ENCODE measurements around the gene ZNF385B. TPM values are rescaled to one million over a fixed set of nuclear protein-coding genes. Genes with fewer than 3 reads are reported as not detected.

ZNF385B gene
- total and polyA plus RNA-seq, 9 of the 15 experiments (the other 6 are each of a cell fraction or from before 2014, with no cell fraction given), result 0.50 TPM; not detected in 8

DNA sequence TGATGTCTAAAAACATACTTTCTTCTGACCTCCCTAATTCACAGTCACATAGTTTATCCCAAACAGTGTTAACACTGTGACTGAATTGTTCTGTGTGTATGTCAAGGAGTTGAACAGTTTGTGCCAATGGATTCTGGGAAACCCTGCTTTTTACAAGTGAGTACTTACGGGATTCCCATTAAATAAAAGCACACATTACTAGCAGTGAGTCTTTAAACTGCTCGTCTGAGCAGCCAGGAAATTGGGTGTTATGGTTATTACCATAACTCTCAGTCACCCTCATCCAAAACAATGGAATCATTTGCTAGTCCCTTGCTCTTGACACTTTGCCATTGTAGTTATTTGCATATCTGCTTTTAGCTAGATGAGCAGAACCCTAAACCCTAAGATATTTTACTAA is 209.1 kb downstream of the ZNF385B start:
- in situ Hi-C loops (cut with MboI), result no loop called here
- intact Hi-C loops (cut with micrococcal nuclease), result no loop called here
- 0% methylated on average over 2 of the region's 2 CpGs for WGBS (ENCODE audit: insufficient coverage, low coverage, missing lambda C conversion rate)
- Histone ChIP-seq H3K9me3 (replicated peaks; ENCODE audit: control insufficient read depth, insufficient read depth, low read depth, low read length) (no peaks in the 10 kb centered on the region), H3K4me3 (no peak overlapping the region), H3K27ac (ENCODE audit: extremely low read depth, low read depth, low read length) (no peak overlapping the region), H4K20me1 (replicated peaks; ENCODE audit: control insufficient read depth, insufficient read depth, low read length) (no peaks in the 10 kb centered on the region), H3K4me2 (ENCODE audit: insufficient read depth, low read length) (no peak overlapping the region), H3K36me3 (ENCODE audit: control insufficient read depth, insufficient read depth, low read length) (no peaks in the 10 kb centered on the region), H2AFZ (ENCODE audit: low read depth, low read length) (no peak overlapping the region), H3K9ac (ENCODE audit: insufficient read depth in 1 of 2, low read depth in 2 of 2, low read length in 2 of 2) (no peak overlapping the region), H3K27me3 (ENCODE audit: control insufficient read depth in 2 of 2, insufficient read depth in 2 of 2, low read length in 2 of 2) (no peaks in the 10 kb centered on the region), H3K79me2 (ENCODE audit: control insufficient read depth, insufficient read depth, low read length) (no peaks in the 10 kb centered on the region), H3K9me1 (ENCODE audit: control insufficient read depth, insufficient read depth, low read length) (no peaks in the 10 kb centered on the region), H3K4me1 (replicated peaks in 1 of 2; ENCODE audit: control insufficient read depth in 2 of 2, insufficient read depth in 2 of 2, low read length in 2 of 2) (no peaks in the 10 kb centered on the region)
- ATAC-seq (no peak), DNase-seq (ENCODE audit: extremely low read depth in 1 of 4, low spot score in 3 of 4) (no peak), FAIRE-seq (no peak)
- BruUV-seq (replicated peaks), result no TSS peak
- ChIA-PET CTCF (ENCODE audit: low intra/inter-chr PET ratio) (no interaction called here), POLR2A (no interaction called here)
- no peak for TF ChIP-seq CREB1 (IDR thresholded peaks at IDR 0.05)
- TF ChIP-seq CREB1 (CRISPR knock-in tag; IDR thresholded peaks at IDR 0.05), result no peak
- TF ChIP-seq, protein P1, sequence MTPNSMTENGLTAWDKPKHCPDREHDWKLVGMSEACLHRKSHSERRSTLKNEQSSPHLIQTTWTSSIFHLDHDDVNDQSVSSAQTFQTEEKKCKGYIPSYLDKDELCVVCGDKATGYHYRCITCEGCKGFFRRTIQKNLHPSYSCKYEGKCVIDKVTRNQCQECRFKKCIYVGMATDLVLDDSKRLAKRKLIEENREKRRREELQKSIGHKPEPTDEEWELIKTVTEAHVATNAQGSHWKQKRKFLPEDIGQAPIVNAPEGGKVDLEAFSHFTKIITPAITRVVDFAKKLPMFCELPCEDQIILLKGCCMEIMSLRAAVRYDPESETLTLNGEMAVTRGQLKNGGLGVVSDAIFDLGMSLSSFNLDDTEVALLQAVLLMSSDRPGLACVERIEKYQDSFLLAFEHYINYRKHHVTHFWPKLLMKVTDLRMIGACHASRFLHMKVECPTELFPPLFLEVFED (CRISPR knock-in tag; conservative IDR thresholded peaks at IDR 0.05), result no peak
- no peak for TF ChIP-seq CXXC5 (CRISPR knock-in tag; IDR thresholded peaks at IDR 0.05)
- TF ChIP-seq KDM4B (IDR thresholded peaks at IDR 0.05; ENCODE audit: borderline replicate concordance in 2 of 2, low read depth in 1 of 2), result no peak
- TF ChIP-seq, protein P2, sequence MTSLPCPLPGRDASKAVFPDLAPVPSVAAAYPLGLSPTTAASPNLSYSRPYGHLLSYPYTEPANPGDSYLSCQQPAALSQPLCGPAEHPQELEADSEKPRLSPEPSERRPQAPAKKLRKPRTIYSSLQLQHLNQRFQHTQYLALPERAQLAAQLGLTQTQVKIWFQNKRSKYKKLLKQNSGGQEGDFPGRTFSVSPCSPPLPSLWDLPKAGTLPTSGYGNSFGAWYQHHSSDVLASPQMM (CRISPR knock-in tag; IDR thresholded peaks at IDR 0.05), result no peak
- TF ChIP-seq WHSC1 (IDR thresholded peaks at IDR 0.05; ENCODE audit: low read length), result no peak
- TF ChIP-seq, protein P3, sequence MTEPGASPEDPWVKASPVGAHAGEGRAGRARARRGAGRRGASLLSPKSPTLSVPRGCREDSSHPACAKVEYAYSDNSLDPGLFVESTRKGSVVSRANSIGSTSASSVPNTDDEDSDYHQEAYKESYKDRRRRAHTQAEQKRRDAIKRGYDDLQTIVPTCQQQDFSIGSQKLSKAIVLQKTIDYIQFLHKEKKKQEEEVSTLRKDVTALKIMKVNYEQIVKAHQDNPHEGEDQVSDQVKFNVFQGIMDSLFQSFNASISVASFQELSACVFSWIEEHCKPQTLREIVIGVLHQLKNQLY (CRISPR knock-in tag; conservative IDR thresholded peaks at IDR 0.05), result no peak
- TF ChIP-seq SLC30A9 (CRISPR knock-in tag; IDR thresholded peaks at IDR 0.05), result no peak
- TF ChIP-seq CBFB (CRISPR knock-in tag; IDR thresholded peaks at IDR 0.05), result no peak
- TF ChIP-seq BRCA1 (IDR thresholded peaks at IDR 0.05), result no peak
- TF ChIP-seq BRCA1 (CRISPR knock-in tag; IDR thresholded peaks at IDR 0.05), result no peak
- TF ChIP-seq PCBP1 (IDR thresholded peaks at IDR 0.05; ENCODE audit: low read depth, low read length, poor library complexity, severe bottlenecking), result no peak
- TF ChIP-seq STAT5A (IDR thresholded peaks at IDR 0.05; ENCODE audit: borderline replicate concordance, low read length), result no peak
- no peak for TF ChIP-seq SMAD4 (CRISPR knock-in tag; conservative IDR thresholded peaks at IDR 0.05)
- no peak for TF ChIP-seq CBFA2T3 (IDR thresholded peaks at IDR 0.05)
- no peak for TF ChIP-seq ETV1 (tag; conservative IDR thresholded peaks at IDR 0.05; ENCODE audit: low read depth)
- TF ChIP-seq ZNF778 (CRISPR knock-in tag; IDR thresholded peaks at IDR 0.05), result no peak
- TF ChIP-seq HNRNPK (IDR thresholded peaks at IDR 0.05; ENCODE audit: low read depth, low read length, poor library complexity, severe bottlenecking), result no peak
